ENCODE measurements around the gene KRTDAP.

KRTDAP gene

DNA sequence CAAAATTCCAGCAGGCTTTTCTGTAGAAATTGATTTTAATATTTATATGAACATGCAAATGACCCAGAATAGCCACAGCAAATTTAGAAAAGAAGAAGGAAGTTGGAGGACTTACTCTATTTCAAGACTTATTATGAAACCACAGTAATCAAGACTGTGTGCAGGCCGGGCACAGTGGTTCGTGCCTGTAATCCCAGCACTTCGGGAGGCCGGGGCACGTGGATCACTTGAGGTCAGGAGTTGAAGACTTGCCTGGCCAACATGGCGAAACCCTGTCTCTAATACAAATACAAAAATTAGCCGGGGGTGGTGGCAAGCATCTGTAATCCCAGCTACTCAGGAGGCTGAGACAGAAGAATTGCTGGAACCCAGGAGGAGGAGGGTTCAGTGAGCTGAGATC is 48.2 kb downstream of the KRTDAP start:
- TF ChIP-seq POLR2A (IDR thresholded peaks at IDR 0.05; ENCODE audit: low read length) (no peak), GATA1 (IDR thresholded peaks at IDR 0.05; ENCODE audit: low read depth, low read length) (no peak)
- no peak for DNase-seq

DNA sequence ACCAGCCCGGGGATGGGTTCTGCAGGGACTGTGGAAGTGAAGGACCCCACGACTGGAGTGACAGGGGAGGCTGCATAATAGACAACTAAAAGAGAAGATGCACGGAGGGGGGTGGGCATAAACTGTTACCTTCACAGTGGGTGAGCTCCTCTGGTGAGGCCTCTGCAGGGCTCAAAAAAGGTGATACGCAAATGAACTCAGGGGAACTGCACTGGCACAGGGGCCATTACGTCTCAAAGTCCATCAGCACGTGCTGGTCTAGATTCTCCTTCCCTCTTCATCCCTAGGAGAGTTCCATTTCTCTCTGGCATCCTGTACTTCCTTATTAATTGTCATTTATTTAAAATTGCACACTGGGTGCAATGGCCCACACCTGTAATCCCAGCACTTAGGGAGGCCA is 50.3 kb downstream of the KRTDAP start:
- no peak for DNase-seq
- TF ChIP-seq POLR2A (IDR thresholded peaks at IDR 0.05; ENCODE audit: low read length) (no peak), GATA1 (IDR thresholded peaks at IDR 0.05; ENCODE audit: low read depth, low read length) (no peak)

GRCh38 chr19:35438527-35438926 is 51.7 kb downstream of the KRTDAP start:
- no peak for TF ChIP-seq GATA1 (IDR thresholded peaks at IDR 0.05; ENCODE audit: low read depth, low read length)
- no peak for TF ChIP-seq POLR2A (IDR thresholded peaks at IDR 0.05; ENCODE audit: low read length)

DNA sequence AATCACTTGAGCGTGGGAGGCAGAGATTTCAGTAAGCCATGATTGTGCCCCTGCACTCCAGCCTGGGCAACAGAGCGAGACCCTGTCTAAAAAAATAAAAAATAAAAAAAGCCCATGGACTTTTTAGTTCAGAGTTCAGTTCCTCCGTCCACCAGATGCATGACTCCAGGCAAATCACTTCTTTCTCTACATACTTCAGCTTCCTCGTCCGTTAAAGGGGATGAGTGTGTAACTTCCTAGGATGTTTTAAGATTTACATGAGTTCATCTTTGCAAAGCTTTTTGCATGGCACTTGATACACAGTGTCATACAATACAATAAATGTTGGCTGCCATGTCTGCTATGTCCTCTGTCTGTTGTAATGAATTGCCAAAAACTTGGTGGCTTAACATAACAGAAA is 52.2 kb downstream of the KRTDAP start:
- no peak for TF ChIP-seq GATA1 (IDR thresholded peaks at IDR 0.05; ENCODE audit: low read depth, low read length)
- TF ChIP-seq POLR2A (IDR thresholded peaks at IDR 0.05; ENCODE audit: low read length), result no peak
- DNase-seq, result no peak

More at GRCh38 chr19:35438527-35438926, 51.7 kb downstream of the KRTDAP start:
- no peak for DNase-seq

- TF ChIP-seq POLR2A (IDR thresholded peaks at IDR 0.05; ENCODE audit: low read length) (no peak), GATA1 (IDR thresholded peaks at IDR 0.05; ENCODE audit: low read depth, low read length) (no peak)
- DNase-seq, result no peak
Measured at GRCh38 chr19:35437406-35437951, 52.8 kb downstream of the KRTDAP start.

Data from erythroblast (primary cell).